Suprapubic skin (tissue), 2 donors: ENCODE results near the gene LRMDA.

Experiments used
- EP300 ChIP-seq: sonication (generic); formaldehyde crosslinking; IDR thresholded peaks from one replicate; pipeline ENCODE4 v1.6.1; 2017; ENCODE audit warnings: antibody characterized with exemption
- POLR2A ChIP-seq, 2 donors: fragments of 450-650 bp; IDR thresholded peaks; one replicate each; pipeline ENCODE4 v1.6.1; 2017; ENCODE audit warnings: antibody characterized with exemption in 2 of 2, mild to moderate bottlenecking in 2 of 2, moderate library complexity in 2 of 2

DNA sequence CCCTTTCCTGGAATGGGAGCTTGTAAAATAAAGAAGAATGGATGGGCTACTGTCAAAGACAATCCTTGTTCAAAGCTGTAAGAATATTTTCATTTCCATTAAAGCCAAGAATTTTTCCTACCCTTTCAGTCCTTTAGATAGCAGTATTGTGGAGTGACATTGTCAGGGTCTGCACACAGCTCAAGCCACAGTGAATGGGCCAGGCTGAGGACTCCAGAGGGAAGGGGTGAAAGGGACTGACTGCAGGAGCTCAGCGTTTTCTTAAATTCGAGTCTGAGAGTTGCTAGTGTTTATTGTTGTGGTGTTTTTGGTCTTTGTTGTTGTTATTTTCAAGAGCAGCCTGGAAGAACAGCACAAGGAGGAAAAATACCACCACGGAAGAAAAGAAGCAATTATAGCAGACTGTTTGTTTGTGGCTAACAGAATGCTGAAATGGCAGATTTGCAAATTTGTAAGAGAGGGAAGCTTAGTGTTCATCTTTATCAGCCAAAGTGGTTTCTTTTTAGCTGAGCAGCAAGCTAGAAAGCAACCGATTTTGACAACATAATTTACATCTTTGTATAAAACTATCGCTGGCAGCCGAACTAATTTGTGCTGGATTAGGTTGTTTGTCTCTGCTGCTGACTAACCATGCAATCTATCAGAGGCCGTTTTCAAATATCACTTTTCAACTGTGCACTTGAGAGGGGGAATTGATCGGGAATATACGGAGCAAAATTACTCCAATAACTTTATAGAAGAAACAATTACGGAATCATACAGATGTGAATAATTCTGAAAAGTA, 192.1 kb downstream of the LRMDA start:
- TF ChIP-seq POLR2A (IDR thresholded peaks at IDR 0.05): no peak
- no peak for TF ChIP-seq EP300
